Measurements from ENCODE around the gene ACSM5.
"Not testable (repeated sequence)": the region's sequence is repeated elsewhere in the genome, so short reads cannot be mapped to it uniquely, and the experiment has no call there.

ACSM5 gene

DNA sequence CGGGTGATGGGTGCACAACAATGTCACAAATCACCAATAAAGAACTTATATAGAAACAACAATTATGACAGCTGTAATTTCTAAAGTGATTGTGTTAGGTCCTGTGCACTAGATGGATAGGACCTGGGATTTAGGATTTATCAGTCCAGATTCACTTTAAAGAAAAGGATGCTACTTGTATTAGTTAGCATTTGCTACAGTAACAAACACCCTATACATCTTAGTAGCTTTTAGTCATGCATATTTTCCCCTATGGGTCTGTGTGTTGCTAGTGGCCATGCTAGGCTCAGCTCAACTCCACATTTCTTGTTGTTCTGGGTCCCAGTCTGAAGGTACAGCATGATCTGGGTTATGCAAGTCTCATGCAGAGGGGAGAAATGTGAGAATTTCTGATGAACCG, 49.9 kb downstream of the ACSM5 start:
- DNase-seq: not testable (repeated sequence)

GRCh38 chr16:20460313-20460712, 51.0 kb downstream of the ACSM5 start:
- not testable (repeated sequence) for DNase-seq

DNA sequence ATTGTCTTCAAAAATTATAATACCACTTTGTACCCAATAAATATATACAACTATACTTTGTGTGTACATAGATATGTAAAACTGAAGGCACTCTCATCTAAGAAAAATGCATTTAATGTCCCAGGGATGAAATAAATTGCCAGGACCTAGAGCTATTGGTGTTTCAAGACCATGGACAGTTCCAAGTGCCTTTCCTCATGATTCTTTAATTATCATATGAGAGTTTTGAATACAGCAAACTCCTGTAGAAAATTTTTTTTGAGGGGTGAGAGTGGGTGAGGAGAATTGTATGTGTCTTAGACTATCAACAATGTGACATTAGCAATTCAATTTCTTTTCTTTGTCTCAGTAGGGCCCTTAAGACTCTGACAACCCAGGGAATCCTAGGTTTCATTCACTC, 59.6 kb downstream of the ACSM5 start:
- DNase-seq: not testable (repeated sequence)

GRCh38 chr16:20469930-20470329, 60.6 kb downstream of the ACSM5 start:
- DNase-seq: not testable (repeated sequence)

DNA sequence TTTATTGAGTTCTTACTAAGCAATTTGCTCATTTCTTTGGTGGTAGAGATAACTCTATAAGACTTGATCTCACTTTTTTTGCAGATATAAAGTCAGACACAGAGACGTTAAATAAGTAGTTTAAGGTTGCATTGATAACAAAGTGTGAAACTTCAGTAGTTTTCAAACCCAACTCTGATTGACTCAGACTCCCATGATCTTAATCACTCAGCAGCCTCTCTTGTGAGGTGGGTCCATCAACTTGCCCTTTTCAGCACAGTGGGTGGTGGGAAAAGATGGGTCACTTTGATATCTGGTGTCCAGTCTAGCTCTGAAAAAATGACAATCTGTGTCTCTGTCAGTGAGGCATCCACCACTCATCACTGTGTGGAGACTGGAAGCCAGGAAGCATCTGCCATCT, 61.4 kb downstream of the ACSM5 start:
- DNase-seq: not testable (repeated sequence)

DNA sequence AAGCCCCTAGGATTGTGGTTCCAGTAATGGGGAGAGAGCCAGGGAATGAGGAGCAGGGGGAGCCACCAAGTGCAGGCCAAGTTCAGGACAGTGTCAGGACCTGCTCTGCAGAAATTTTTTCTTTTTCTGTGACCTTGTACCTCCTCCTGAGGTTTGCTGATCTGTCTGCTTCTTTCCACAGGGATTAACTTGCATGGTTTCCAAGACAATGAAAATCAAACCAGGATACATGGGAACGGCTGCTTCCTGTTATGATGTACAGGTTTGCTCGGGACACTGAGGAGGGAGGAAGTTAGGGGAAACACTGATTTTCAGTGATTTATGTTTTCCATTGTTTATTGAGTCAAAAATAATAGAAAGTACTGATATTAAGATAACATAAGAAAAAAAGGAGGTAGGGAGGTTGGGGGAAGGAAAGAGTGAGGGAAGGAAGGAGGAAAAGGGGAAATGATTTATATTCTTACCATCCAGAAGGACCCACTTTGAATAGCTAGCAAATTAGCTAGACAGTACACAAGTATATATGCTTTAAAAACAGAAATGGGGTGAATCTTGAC, 67.9 kb downstream of the ACSM5 start:
- not testable (repeated sequence) for DNase-seq

- DNase-seq: not testable (repeated sequence)
These were observed 74.7 kb downstream of the ACSM5 start for GRCh38 chr16:20483989-20484388.

- DNase-seq: no peak
These were observed 75.4 kb downstream of the ACSM5 start for GRCh38 chr16:20484726-20485125.

DNA sequence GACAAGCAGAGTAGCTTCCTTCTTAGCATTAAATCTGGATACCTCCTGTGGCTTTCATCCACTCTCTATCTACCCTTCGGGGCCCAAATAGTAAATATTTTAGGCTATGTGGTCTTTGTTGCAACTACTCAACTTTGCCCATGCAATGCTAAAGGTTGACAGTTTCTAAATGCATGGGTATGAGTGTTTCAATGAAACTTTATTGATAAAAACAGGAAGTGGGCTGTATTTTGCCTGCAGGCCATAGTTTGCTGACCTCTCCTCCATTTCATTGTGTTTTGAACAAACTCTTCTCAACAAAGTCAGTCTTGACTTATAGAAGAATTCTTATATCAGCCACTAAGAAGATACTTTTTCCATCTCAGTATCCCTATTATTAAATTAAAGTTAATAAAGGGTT, 76.1 kb downstream of the ACSM5 start:
- no peak for DNase-seq

All from AML-193 (cell line).